K562 (cell line): Measurements from ENCODE around the gene BCORL1. TPM values are rescaled to one million over a fixed set of nuclear protein-coding genes. Genes with fewer than 3 reads are reported as not detected.

Experiments
- CBX3 ChIP-seq, 2 experiments: IDR thresholded peaks; 1 replicate in 1 of 2; 2 replicates in 1 of 2; pipeline ENCODE4 v1.6.1; 2012; ENCODE audit warnings: inconsistent platforms in 2 of 2, low read length in 2 of 2, borderline replicate concordance in 1 of 2, control low read depth in 1 of 2
- E2F8 ChIP-seq: fragments of 450-650 bp; IDR thresholded peaks from 2 replicates; pipeline ENCODE4 v1.7.1; 2018; ENCODE audit warnings: mild to moderate bottlenecking, low read depth; ENCODE audit not compliant: partially characterized antibody
- ELK3 ChIP-seq: fragments of 450-650 bp; formaldehyde crosslinking; IDR thresholded peaks from 2 replicates; pipeline ENCODE4 v1.4.0; 2020; ENCODE audit warnings: mild to moderate bottlenecking
- FOXK2 ChIP-seq, 2 experiments: fragments of 450-650 bp; IDR thresholded peaks in 1 of 2; conservative IDR thresholded peaks in 1 of 2; 2 replicates each; pipeline ENCODE4 v1.6.1; 2016; ENCODE audit warnings: low read depth in 2 of 2, mild to moderate bottlenecking in 1 of 2
- GMEB1 ChIP-seq: fragments of 250-450 bp; sonication (Bioruptor Pico); IDR thresholded peaks from 2 replicates; pipeline ENCODE4 v1.4.0; 2020; ENCODE audit warnings: mild to moderate bottlenecking
- HDAC3 ChIP-seq: fragments of 450-650 bp; IDR thresholded peaks from 2 replicates; pipeline ENCODE4 v1.6.1; 2018; ENCODE audit warnings: borderline replicate concordance, mild to moderate bottlenecking, moderate library complexity; ENCODE audit not compliant: partially characterized antibody
- HDAC6 ChIP-seq: IDR thresholded peaks from 2 replicates; pipeline ENCODE4 v1.6.1; 2012; ENCODE audit warnings: low read depth, mild to moderate bottlenecking, control low read depth, inconsistent platforms, low read length, moderate library complexity
- POLR2H ChIP-seq: IDR thresholded peaks from 2 replicates; pipeline ENCODE4 v1.6.1; 2016; ENCODE audit warnings: missing genetic modification characterization, low read depth, mild to moderate bottlenecking, control low read depth, missing compliant biosample characterization, moderate library complexity
- RBM39 ChIP-seq: fragments of 200-400 bp; formaldehyde crosslinking; optimal IDR thresholded peaks from 2 replicates; pipeline ENCODE3; 2018; ENCODE audit warnings: low read depth, low read length
- RFX5 ChIP-seq: IDR thresholded peaks from 2 replicates; pipeline ENCODE4 v1.6.1; 2011; ENCODE audit warnings: low read depth, mild to moderate bottlenecking, improper control_type of control experiment, low read length
- SAP30 ChIP-seq: fragments of 200-600 bp; sonication (generic); IDR thresholded peaks from 2 replicates; pipeline ENCODE4 v1.6.1; 2012; ENCODE audit warnings: borderline replicate concordance, low read depth, mild to moderate bottlenecking, moderate library complexity, low read length, control low read depth, inconsistent platforms; ENCODE audit not compliant: insufficient read depth, poor library complexity, severe bottlenecking
- SNAPC5 ChIP-seq: fragments of 250-450 bp; sonication (Bioruptor Pico); IDR thresholded peaks from 2 replicates; pipeline ENCODE4 v1.8.0; 2021; ENCODE audit warnings: moderate library complexity, mild to moderate bottlenecking, inconsistent platforms
- SP2 ChIP-seq: IDR thresholded peaks from 2 replicates; pipeline ENCODE4 v1.6.1; 2011; ENCODE audit warnings: mild to moderate bottlenecking, low read depth, low read length, moderate library complexity; ENCODE audit not compliant: poor library complexity, severe bottlenecking; ENCODE audit errors: extremely low read depth
- TCF7L2 ChIP-seq: fragments of 150-350 bp; IDR thresholded peaks from 2 replicates; pipeline ENCODE4 v1.6.1; 2016; ENCODE audit warnings: low read depth, mild to moderate bottlenecking, low read length, moderate library complexity
- ZKSCAN1 ChIP-seq: fragments of 150-350 bp; IDR thresholded peaks from 2 replicates; pipeline ENCODE4 v1.6.1; 2016; ENCODE audit warnings: low read depth, low read length
- ZNF134 ChIP-seq: fragments of 250-450 bp; sonication (Bioruptor Pico); conservative IDR thresholded peaks from 2 replicates; pipeline ENCODE4 v1.4.0; 2020
- ZNF143 ChIP-seq: sonication (generic); formaldehyde crosslinking; IDR thresholded peaks from 2 replicates; pipeline ENCODE4 v1.9.0; 2022; ENCODE audit warnings: mild to moderate bottlenecking, missing genetic modification reagents
- ZNF277 ChIP-seq: fragments of 250-450 bp; sonication (Bioruptor Pico); IDR thresholded peaks from 2 replicates; pipeline ENCODE4 v1.8.0; 2022; ENCODE audit warnings: inconsistent platforms, mild to moderate bottlenecking, moderate library complexity, borderline replicate concordance
- ZNF280B ChIP-seq: fragments of 250-450 bp; sonication (Bioruptor Pico); IDR thresholded peaks from 2 replicates; pipeline ENCODE4 v1.5.1; 2021; ENCODE audit warnings: mild to moderate bottlenecking
- polyA plus RNA-seq, 8 experiments: library from polyadenylated mRNA; depleted of rRNA in 4 of 8; stranded (reverse) in 5 of 8; unstranded in 3 of 8; fragments of >200 nt; fragmentation: Nextera tagmentation in 2 of 8; fragmentation: Illumina TruSeq in 1 of 8; extraction: Ambion mirVana in 2 of 8; extraction: Trizol in 1 of 8; gene quantifications; 2 replicates each; pipeline versions ENCODE4 v1.2.1 to v1.2.3, GENCODE V29; 2011 to 2014; ENCODE audit warnings: inconsistent platforms in 1 of 8, missing spikeins in 1 of 8
- total RNA-seq, 7 experiments: library from RNA; depleted of rRNA in 6 of 7; stranded (reverse); fragments of >200 nt in 6 of 7; fragmentation: Illumina TruSeq in 2 of 7; extraction: Trizol in 2 of 7; gene quantifications; 2 replicates each; pipeline versions ENCODE4 v1.2.1 to v1.2.3, GENCODE V29; 2011 to 2021; ENCODE audit warnings: low replicate concordance in 1 of 7

The BCORL1 gene
- total and polyA plus RNA-seq, 9 of the 15 experiments (the other 6 are each of a cell fraction or from before 2014, with no cell fraction given), result 0.48 to 29.6 (median 2.1) TPM

- TF ChIP-seq ZNF277 (CRISPR knock-in tag), result no peak
- TF ChIP-seq SNAPC5, result no peak
- no peak for TF ChIP-seq HDAC3
- TF ChIP-seq ZNF134, result no peak
- no peak for TF ChIP-seq FOXK2 (conservative IDR thresholded peaks at IDR 0.05 in 1 of 2, IDR thresholded peaks at IDR 0.05 in 1 of 2; ENCODE audit: low read depth in 2 of 2)
- no peak for TF ChIP-seq TCF7L2
- no peak for TF ChIP-seq HDAC6
- TF ChIP-seq ELK3 (CRISPR knock-in tag), result no peak
- no peak for TF ChIP-seq GMEB1 (CRISPR knock-in tag)
- TF ChIP-seq SP2, result no peak
- TF ChIP-seq RBM39, result no peak
- TF ChIP-seq E2F8, result no peak
- no peak for TF ChIP-seq ZKSCAN1
- TF ChIP-seq CBX3 (IDR thresholded peaks at IDR 0.05; ENCODE audit: borderline replicate concordance in 1 of 2, low read length in 2 of 2), result no peak
- TF ChIP-seq RFX5, result no peak
- no peak for TF ChIP-seq SAP30
- no peak for TF ChIP-seq POLR2H (tag)
- no peak; the same call in 1 of the 2 replicates for TF ChIP-seq ZNF143 (CRISPR knock-in tag)
- no peak for TF ChIP-seq ZNF280B (CRISPR knock-in tag)
Measured at GRCh38 chrX:130091980-130092522, 109.6 kb downstream of the BCORL1 start (continued).
